Omental fat pad (tissue), 4 donors: Measurements from ENCODE around the gene BICD1. TPM values are rescaled to one million over a fixed set of nuclear protein-coding genes. Genes with fewer than 3 reads are reported as not detected.

ENCODE experiments used
- ATAC-seq: fragments of 150-250 bp; one replicate; pipeline ENCODE4 v1.9.1; 2016; ENCODE audit warnings: mild to moderate bottlenecking, moderate library complexity; ENCODE audit not compliant: low FRiP score
- DNase-seq: peaks from one replicate; pipeline ENCODE4 v3.0.0-alpha.2; 2019; ENCODE audit warnings: low spot score
- total RNA-seq, 4 donors: library from RNA; depleted of rRNA; stranded (reverse); fragments of >200 nt; gene quantifications; one replicate each; pipeline ENCODE4 v1.1.0, GENCODE V29; 2016
- TF ChIP-seq, protein P1 (sequence below), 3 donors: fragments of 450-650 bp; IDR thresholded peaks; one replicate each; pipeline ENCODE4 v1.5.1; 2016 to 2017; ENCODE audit warnings: antibody characterized with exemption in 3 of 3, mild to moderate bottlenecking in 3 of 3, moderate library complexity in 2 of 3

Gene BICD1
- total RNA-seq, 4 donors from 2014 or later = 8.0 to 19.2 (median 9.1) TPM

DNA sequence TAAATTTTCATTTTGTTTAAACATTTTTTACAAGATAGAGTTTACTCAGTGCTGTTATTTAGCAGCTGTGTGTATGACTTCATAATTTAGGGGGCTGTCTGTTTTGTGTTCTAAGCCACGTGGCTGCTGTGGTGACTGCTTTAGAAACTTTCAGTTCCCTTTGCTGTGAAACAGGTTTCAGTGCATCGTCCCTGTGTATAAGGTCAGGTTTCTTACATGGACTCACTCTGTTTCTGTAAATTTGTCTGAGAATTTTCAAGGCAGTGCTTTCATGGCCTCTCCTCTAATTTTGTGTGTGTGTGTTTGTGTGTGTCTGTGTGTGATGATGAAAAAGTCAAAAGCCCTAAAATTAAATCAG is 32.4 kb downstream of the BICD1 start:
- no peak for ATAC-seq
- TF ChIP-seq, protein P1, sequence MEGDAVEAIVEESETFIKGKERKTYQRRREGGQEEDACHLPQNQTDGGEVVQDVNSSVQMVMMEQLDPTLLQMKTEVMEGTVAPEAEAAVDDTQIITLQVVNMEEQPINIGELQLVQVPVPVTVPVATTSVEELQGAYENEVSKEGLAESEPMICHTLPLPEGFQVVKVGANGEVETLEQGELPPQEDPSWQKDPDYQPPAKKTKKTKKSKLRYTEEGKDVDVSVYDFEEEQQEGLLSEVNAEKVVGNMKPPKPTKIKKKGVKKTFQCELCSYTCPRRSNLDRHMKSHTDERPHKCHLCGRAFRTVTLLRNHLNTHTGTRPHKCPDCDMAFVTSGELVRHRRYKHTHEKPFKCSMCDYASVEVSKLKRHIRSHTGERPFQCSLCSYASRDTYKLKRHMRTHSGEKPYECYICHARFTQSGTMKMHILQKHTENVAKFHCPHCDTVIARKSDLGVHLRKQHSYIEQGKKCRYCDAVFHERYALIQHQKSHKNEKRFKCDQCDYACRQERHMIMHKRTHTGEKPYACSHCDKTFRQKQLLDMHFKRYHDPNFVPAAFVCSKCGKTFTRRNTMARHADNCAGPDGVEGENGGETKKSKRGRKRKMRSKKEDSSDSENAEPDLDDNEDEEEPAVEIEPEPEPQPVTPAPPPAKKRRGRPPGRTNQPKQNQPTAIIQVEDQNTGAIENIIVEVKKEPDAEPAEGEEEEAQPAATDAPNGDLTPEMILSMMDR (IDR thresholded peaks at IDR 0.05) = no peak
- DNase-seq = no peak

DNA sequence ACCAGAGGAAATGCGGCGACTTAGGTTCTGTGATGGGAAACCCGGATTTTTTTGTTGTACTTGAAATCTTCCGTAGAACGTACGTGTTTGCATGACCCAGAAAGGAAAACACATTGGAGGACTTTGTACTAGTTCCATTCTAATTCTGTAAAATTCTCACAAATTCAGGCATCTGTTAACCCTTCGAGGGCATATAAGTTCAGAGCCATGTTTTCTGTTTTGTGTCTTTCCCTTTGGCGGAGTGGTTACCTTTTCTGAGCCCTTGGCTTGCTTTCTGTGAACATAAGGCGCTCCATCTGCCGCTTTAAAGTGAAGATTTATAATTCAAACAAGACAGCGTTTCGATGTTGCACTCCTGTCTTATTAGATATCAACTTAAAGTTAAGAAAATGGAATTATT is 34.2 kb downstream of the BICD1 start:
- no peak for DNase-seq
- TF ChIP-seq, protein P1 (IDR thresholded peaks at IDR 0.05) = no peak
- no peak for ATAC-seq

DNA sequence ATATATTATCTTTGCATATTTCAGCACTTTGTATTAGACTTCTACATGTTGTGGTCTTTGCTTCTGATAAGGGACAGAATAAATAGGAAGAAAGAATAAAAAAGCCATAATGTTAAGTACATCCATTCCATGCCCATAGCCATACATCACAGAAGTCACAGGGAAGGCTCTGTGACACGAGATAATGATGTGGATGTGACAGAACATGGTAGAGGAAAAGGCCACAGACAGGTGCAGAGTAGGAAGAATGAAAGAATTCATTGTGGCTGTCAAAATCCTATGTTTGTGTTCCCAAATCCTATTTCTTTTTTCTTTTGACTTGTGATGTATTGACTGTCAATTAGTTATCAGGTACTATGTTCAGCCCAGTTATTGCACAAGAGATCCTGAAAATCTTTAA is 38.4 kb downstream of the BICD1 start:
- ATAC-seq (no peak), DNase-seq (no peak)
- TF ChIP-seq, protein P1 (IDR thresholded peaks at IDR 0.05) = no peak

DNA sequence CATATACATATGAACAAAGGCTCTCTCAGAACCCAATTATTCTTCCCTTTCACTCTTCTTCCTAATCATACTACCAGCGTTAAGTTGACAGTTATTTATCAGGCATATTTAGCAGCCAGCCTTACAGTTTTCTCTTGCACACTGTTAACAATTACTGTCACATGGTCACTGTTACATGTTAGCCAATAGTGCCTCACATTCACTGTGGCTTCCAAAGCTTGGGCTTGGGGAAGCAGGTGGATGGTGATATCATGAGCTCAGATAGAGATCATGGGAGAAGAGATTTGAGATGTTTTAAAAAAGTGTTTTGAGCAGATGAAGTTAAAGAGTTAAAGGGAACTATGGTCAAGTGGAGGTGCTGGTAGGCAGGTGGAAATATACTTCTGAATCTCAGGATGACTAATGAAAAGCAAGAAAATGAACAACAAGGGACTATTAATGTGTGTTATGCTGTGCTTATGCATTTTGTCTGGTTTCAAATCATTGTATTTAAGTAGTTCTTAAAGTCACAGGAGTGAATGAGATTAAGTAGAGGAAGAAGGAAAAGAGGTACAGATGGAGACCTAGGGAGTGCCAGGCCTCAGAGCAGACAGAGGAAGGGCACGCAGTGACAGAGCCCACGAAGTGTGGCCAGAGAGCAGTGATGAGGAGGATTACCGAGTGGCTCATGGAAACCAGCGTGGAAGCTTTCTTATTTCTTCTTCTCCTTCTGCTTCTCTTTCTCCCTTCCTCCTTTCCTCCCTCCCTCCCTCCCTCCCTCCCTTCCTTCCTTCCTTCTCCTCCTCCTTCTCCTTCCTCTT is 39.6 kb downstream of the BICD1 start:
- ATAC-seq (no peak), DNase-seq (no peak)
- TF ChIP-seq, protein P1 (IDR thresholded peaks at IDR 0.05) = no peak

DNA sequence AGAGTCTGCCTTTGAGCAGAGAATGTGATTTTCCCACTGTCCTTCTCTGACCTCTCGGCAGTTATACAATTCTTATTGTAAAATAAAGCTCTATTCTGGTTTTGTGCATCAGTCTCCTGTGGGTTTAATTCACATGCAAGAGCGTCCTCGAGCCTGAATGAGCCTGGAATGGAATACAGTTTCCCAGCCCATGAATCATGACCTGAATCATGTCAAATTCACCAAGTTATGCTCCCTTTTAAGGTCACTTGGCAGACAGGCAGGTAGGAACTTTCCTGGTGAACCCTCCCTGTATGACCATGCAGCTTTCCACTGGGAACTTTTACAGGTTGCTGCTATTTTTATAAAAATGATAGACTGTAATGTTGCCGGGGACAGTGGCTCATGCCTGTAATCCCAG is 41.7 kb downstream of the BICD1 start:
- no peak for ATAC-seq
- DNase-seq = no peak
- TF ChIP-seq, protein P1 (IDR thresholded peaks at IDR 0.05) = no peak

DNA sequence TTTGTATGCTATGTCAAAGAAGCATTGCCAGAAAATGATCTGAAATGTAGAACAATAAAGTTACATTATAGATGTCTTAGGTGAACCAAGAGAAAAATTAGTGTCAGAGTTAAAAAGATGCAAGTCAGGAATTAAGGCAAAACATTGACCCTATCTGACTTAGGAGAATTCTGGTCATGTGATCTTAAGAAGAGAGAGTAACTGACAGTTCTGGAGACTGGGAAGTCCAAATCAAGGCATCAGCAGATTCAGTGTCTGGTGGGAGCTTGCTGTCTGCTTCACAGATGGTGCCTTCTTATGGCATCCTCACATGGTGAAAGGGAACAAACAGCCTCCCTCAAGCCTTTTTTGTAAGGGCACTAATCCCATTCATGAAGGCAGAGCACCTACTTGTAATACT is 42.8 kb downstream of the BICD1 start:
- TF ChIP-seq, protein P1 (IDR thresholded peaks at IDR 0.05) = no peak
- ATAC-seq (no peak), DNase-seq (no peak)

DNA sequence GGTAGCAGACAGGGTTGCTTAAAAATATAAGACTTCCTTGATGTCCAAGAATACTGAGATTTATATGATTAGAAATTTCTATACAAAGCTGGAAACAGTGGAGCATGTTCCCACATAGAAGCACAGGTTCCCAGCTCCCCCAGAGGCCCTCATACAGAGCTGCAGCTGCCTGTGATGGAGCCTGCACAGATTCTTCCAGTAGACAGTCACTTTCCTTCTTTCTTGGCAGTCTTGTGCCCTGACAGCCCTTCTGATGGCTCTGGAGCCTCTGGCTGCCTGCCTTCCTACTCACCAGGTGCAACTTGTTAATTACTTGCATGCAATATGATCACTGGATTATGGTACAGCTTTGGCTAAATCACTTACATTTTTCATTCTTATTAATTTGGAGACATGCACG is 44.4 kb downstream of the BICD1 start:
- DNase-seq = no peak
- TF ChIP-seq, protein P1 (IDR thresholded peaks at IDR 0.05) = no peak
- no peak for ATAC-seq
